IPS-NIHi11 (cell line): ENCODE data around the gene C21orf91.

Source experiments
- DNase-seq: peaks from one replicate; pipeline ENCODE4 v3.0.0; 2012; ENCODE audit warnings: mixed read lengths, low spot score

The C21orf91 gene

GRCh38 chr21:17819114-17819876 is at the start of gene C21orf91:
Gene C21orf91 (minus strand): TSS chr21:17819356. CDS start chr21:17818318, 1,038 bp downstream.
- DNase-seq, result peak; percentile 91

GRCh38 chr21:17866590-17866989 is 47.4 kb upstream of the C21orf91 start:
- no peak for DNase-seq

GRCh38 chr21:17859661-17860060 is 40.5 kb upstream of the C21orf91 start:
- no peak for DNase-seq

GRCh38 chr21:17858747-17859146 is 39.6 kb upstream of the C21orf91 start:
- no peak for DNase-seq

- no peak for DNase-seq
Measured at GRCh38 chr21:17854745-17855144, 35.6 kb upstream of the C21orf91 start.

- DNase-seq, result no peak
Measured at GRCh38 chr21:17853393-17854275, 34.5 kb upstream of the C21orf91 start.

GRCh38 chr21:17848228-17848627 is 29.1 kb upstream of the C21orf91 start:
- no peak for DNase-seq

GRCh38 chr21:17841103-17841502 is 21.9 kb upstream of the C21orf91 start:
- DNase-seq, result no peak

GRCh38 chr21:17834639-17835354 is 15.6 kb upstream of the C21orf91 start:
- no peak for DNase-seq

- no peak for DNase-seq
Measured at GRCh38 chr21:17829472-17829871, 10.3 kb upstream of the C21orf91 start.

- DNase-seq, result no peak
Measured at GRCh38 chr21:17828223-17828622, 9.1 kb upstream of the C21orf91 start.

- no peak for DNase-seq
Measured at GRCh38 chr21:17823846-17824245, 4.7 kb upstream of the C21orf91 start.

- no peak for DNase-seq
Measured at GRCh38 chr21:17821121-17821520, 2.0 kb upstream of the C21orf91 start.

GRCh38 chr21:17819877-17820229 is 697 bp upstream of the C21orf91 start:
- DNase-seq, result peak; percentile 37

GRCh38 chr21:17818186-17819113 is 706 bp downstream of the C21orf91 start:
- peak; percentile 54 for DNase-seq

- DNase-seq, result no peak
Measured at GRCh38 chr21:17813353-17813752, 5.8 kb downstream of the C21orf91 start.

- DNase-seq, result no peak
Measured at GRCh38 chr21:17805966-17806365, 13.2 kb downstream of the C21orf91 start.

GRCh38 chr21:17803536-17803935 is 15.6 kb downstream of the C21orf91 start:
- DNase-seq, result no peak

- no peak for DNase-seq
Measured at GRCh38 chr21:17802572-17802971, 16.6 kb downstream of the C21orf91 start.

- no peak for DNase-seq
Measured at GRCh38 chr21:17799414-17800164, 19.6 kb downstream of the C21orf91 start.

GRCh38 chr21:17798796-17799195 is 20.4 kb downstream of the C21orf91 start:
- no peak for DNase-seq
